MG63 (cell line): ENCODE data around the gene BAZ2B. TPM values are rescaled to one million over a fixed set of nuclear protein-coding genes. Genes with fewer than 3 reads are reported as not detected.
A peak's percentile ranks its signal among the peaks of the same experiment; 100 is the strongest.

ENCODE experiments used
- DNase-seq: peaks from one replicate; pipeline ENCODE4 v3.0.0-alpha.2; 2020
- H3K27me3 ChIP-seq: fragments of 250-450 bp; sonication (Bioruptor Pico); 2 replicates; pipeline ENCODE4 v1.5.1; 2020; ENCODE audit warnings: mild to moderate bottlenecking, moderate library complexity
- H3K36me3 ChIP-seq: fragments of 250-450 bp; sonication (Bioruptor Pico); 2 replicates; pipeline ENCODE4 v1.5.1; 2020; ENCODE audit warnings: mild to moderate bottlenecking, moderate library complexity
- H3K4me3 ChIP-seq: fragments of 250-450 bp; sonication (Bioruptor Pico); 2 replicates; pipeline ENCODE4 v1.5.1; 2020; ENCODE audit warnings: mild to moderate bottlenecking, moderate library complexity
- H3K9me3 ChIP-seq: fragments of 250-450 bp; sonication (Bioruptor Pico); 2 replicates; pipeline ENCODE4 v1.5.1; 2020; ENCODE audit warnings: mild to moderate bottlenecking, moderate library complexity
- total RNA-seq: library from RNA; depleted of rRNA; stranded (reverse); fragments of >200 nt; shearing (Covaris generic); gene quantifications from 2 replicates; pipeline ENCODE4 v1.2.3, GENCODE V29; 2014; ENCODE audit warnings: low replicate concordance

Gene BAZ2B
- total RNA-seq, 1 experiment from 2014 or later, result 2.1 TPM

DNA sequence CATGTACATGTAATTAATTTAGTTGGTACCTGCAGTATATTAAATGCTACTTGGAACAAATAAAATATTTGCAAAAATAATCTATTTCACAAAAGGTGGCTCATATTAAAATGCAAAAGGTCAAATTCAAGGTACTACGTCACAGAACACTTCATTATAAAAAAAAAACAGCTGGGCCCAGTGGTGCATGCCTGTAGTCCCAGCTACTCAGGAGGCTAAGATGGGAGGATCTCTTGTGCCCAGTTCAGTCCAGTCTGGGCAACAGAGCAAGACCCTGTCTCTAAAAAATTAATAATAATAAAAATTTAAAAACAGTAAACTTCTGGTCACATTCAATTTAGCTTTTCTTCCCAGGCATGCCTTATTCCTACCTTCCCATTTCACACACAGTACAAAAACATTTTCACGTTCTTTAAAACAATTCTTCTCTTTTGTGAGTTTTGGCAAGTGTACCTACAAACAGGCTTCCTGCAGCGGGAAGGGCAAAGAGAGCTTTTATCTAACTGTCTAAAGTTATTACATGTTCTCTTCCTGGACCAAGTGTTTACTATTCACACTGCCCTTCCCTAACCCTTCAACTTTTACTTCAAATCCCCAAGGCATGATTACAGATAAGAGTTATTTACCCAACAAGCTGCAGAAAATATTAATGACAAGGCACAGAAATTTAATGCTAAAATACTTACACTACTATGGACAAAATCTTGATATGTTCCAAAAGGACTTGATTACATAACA, 10.7 kb downstream of the BAZ2B start:
- Histone ChIP-seq H3K4me3 (no peak overlapping the region), H3K27me3 (no peaks in the 10 kb centered on the region), H3K9me3 (no peaks in the 10 kb centered on the region), H3K36me3 (no peaks in the 10 kb centered on the region)
- no peak for DNase-seq

- Histone ChIP-seq H3K4me3 (no peak overlapping the region), H3K9me3 (no peaks in the 10 kb centered on the region), H3K27me3 (no peaks in the 10 kb centered on the region), H3K36me3 (no peaks in the 10 kb centered on the region)
- DNase-seq, result no peak
Measured at GRCh38 chr2:159604159-159604558, 12.2 kb downstream of the BAZ2B start.

- H3K27me3 ChIP-seq, result no peaks in the 10 kb centered on the region
- no peak overlapping the region for H3K4me3 ChIP-seq
- no peaks in the 10 kb centered on the region for H3K9me3 ChIP-seq
- no peaks in the 10 kb centered on the region for H3K36me3 ChIP-seq
- DNase-seq, result peak; percentile 52
Measured at GRCh38 chr2:159600752-159601151, 15.6 kb downstream of the BAZ2B start.

DNA sequence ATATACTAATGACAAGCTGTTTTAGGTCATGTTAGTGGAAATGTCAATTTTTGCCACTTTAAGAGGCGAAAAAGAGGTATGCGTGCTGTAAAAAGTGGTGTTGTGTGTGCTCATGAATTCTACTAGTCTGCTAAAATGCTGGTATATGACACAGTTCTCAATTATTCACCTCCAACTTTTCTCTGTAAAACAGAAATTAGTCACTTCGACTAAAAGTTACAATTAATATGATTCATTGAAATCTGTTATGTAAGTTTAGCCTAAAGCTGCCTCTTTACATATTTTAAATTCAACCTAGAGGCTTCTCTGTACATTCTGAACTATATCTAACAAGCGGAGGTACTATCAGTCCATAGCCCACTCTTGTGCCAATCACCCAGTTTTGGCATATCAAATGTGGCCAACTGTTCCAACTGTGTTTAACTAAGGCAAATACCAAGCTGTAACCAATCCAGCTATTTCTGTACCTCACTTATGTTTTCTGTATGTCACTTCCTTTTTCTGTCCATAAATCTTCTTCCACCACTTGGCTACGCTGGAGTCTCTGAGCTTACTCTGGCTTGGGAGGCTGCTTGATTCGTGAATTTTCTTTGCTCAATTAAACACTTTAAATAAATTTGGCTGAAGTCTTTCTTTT, 20.8 kb downstream of the BAZ2B start:
- Histone ChIP-seq H3K27me3 (no peaks in the 10 kb centered on the region), H3K9me3 (no peaks in the 10 kb centered on the region), H3K36me3 (no peaks in the 10 kb centered on the region), H3K4me3 (no peak overlapping the region)
- DNase-seq, result no peak

- Histone ChIP-seq H3K9me3 (no peaks in the 10 kb centered on the region), H3K4me3 (no peak overlapping the region), H3K36me3 (no peaks in the 10 kb centered on the region), H3K27me3 (no peaks in the 10 kb centered on the region)
- DNase-seq, result no peak
Measured at GRCh38 chr2:159592441-159592840, 23.9 kb downstream of the BAZ2B start.

DNA sequence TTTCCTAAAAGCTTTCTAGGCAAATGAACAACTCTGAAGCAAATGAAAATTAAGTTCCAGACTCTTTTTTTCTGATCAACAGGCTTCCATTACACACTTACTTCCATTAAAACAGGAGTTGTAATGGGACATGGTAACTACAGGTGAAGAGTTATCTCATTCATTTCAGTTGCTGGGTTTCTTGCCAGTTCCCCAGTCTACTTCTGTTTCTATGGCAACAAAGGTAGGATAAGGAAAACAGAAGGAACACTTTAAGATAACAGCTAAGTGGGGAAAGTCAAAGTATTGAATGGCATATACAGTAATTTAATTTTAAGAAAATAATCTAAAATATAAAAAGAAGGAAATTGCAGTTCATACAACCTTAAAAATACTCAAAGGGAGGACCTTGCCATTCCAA, 25.1 kb downstream of the BAZ2B start:
- Histone ChIP-seq H3K36me3 (no peaks in the 10 kb centered on the region), H3K4me3 (no peak overlapping the region), H3K27me3 (no peaks in the 10 kb centered on the region), H3K9me3 (no peaks in the 10 kb centered on the region)
- DNase-seq, result no peak

- Histone ChIP-seq H3K27me3 (no peaks in the 10 kb centered on the region), H3K36me3 (no peaks in the 10 kb centered on the region), H3K9me3 (no peaks in the 10 kb centered on the region), H3K4me3 (no peak overlapping the region)
- no peak for DNase-seq
Measured at GRCh38 chr2:159589286-159589685, 27.1 kb downstream of the BAZ2B start.

DNA sequence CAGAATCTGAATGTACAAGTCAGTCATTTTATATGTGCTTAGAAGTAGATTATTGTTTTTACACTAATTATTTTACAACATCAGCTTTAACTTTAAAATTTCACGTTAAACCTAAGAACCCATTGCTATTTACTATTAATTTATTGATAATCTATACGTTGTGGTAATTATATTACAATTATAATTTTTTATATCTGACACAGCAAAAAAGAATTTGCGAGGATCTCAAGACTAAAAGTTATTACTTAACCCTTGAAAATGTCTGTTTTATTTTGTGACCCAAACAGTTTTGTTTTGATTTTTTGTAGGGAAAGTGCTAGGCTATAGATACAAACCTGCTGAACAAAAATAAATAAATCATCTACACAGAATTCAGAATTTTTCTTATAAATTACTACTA, 30.3 kb downstream of the BAZ2B start:
- H3K9me3 ChIP-seq, result no peaks in the 10 kb centered on the region
- no peak for DNase-seq

GRCh38 chr2:159585622-159586021, 30.7 kb downstream of the BAZ2B start:
- no peak for DNase-seq
- H3K36me3 ChIP-seq, result no peaks in the 10 kb centered on the region
- no peaks in the 10 kb centered on the region for H3K9me3 ChIP-seq
- no peaks in the 10 kb centered on the region for H3K27me3 ChIP-seq
- H3K4me3 ChIP-seq, result no peak overlapping the region

More for the DNA sequence above, 30.3 kb downstream of the BAZ2B start:
- Histone ChIP-seq H3K27me3 (no peaks in the 10 kb centered on the region), H3K36me3 (no peaks in the 10 kb centered on the region), H3K4me3 (no peak overlapping the region)

DNA sequence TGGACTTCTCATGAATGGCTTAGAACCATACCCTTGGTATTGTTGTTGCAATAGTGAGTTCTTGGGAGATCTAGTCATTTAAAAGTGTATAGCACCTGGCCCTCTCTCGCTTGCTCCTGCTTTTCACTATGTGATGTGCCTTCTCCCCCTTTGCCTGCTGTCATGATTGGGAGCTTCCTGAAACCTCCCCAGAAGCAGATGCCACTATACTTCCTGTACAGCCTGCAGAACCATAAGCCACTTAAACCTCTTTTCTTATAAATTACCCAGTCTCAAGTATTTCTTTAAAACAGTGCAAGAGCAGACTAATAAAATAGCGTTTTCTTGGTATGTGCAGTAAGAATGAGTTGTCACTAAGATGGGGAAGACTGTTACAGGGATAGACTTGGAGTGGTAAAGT, 31.6 kb downstream of the BAZ2B start:
- Histone ChIP-seq H3K9me3 (no peaks in the 10 kb centered on the region), H3K4me3 (no peak overlapping the region)
- DNase-seq, result no peak

DNA sequence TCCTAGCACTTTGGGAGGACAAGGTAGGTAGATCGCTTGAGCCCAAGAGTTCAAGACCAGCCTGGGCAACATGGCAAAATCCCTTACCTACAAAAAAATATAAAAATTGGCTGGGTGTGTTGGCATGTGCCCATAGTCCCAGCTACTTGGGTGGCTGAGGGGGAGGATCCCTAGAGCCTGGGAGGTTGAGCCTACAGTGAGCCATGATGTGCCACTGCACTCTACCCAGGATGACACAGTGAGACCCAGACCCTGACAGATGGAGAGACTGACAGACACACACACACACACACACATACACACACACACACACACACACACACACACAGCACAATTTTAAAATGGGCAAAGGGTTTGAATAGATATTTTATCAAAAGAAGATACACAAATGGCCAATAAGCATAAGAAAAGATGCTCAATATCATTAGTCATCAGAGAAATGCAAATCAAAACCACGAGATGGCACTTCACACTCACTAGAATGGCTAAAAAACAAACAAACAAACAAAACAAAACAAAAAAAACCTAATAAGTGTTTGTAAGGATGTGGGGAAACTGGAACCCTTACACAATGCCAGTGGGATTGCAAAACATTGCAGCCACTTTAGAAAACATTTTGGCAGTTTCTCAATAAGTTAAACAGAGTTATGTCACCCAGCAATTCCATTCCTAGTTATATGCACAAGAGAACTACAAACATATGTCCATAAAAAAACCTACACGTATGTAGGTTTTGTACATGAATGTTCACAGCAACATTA, 42.3 kb downstream of the BAZ2B start:
- Histone ChIP-seq H3K36me3 (no peaks in the 10 kb centered on the region), H3K27me3 (no peaks in the 10 kb centered on the region), H3K4me3 (no peak overlapping the region), H3K9me3 (0 out of 2 replicates have a peak, but pooled peaks cover 2% of the 10 kb centered on the region)
- no peak for DNase-seq

More for the DNA sequence above, 31.6 kb downstream of the BAZ2B start:
- Histone ChIP-seq H3K27me3 (no peaks in the 10 kb centered on the region), H3K36me3 (no peaks in the 10 kb centered on the region)

DNA sequence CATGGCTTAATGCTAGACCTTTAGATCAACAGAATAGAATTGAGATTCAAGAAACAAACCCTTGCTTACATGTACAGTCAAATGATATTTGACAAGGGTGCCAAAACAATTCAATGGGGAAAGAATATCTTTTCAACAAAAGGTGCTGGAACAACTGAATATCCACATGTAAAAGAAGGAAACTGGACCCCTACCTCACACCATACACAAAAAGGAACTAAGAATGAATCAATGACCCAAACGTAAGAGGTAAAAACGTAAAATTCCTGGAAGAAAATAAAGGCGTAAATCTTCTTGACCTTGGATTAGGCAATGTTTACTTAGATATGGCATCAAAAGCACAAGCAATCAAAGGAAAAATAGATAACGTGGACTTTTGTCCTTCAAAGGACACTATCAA, 43.1 kb downstream of the BAZ2B start:
- Histone ChIP-seq H3K9me3 (0 out of 2 replicates have a peak, but pooled peaks cover 2% of the 10 kb centered on the region), H3K36me3 (no peaks in the 10 kb centered on the region), H3K27me3 (no peaks in the 10 kb centered on the region), H3K4me3 (no peak overlapping the region)
- no peak for DNase-seq

GRCh38 chr2:159572459-159572858, 43.9 kb downstream of the BAZ2B start:
- H3K9me3 ChIP-seq, result 0 out of 2 replicates have a peak, but pooled peaks cover 2% of the 10 kb centered on the region
- H3K4me3 ChIP-seq, result no peak overlapping the region
- no peaks in the 10 kb centered on the region for H3K36me3 ChIP-seq
- DNase-seq, result no peak
- H3K27me3 ChIP-seq, result no peaks in the 10 kb centered on the region

GRCh38 chr2:159571540-159572260, 44.6 kb downstream of the BAZ2B start:
- no peak overlapping the region for H3K4me3 ChIP-seq
- H3K9me3 ChIP-seq, result 0 out of 2 replicates have a peak, but pooled peaks cover 2% of the 10 kb centered on the region
- no peaks in the 10 kb centered on the region for H3K36me3 ChIP-seq
- no peaks in the 10 kb centered on the region for H3K27me3 ChIP-seq
- DNase-seq, result no peak

GRCh38 chr2:159564081-159564480, 52.3 kb downstream of the BAZ2B start:
- no peaks in the 10 kb centered on the region for H3K27me3 ChIP-seq
- no peak for DNase-seq

DNA sequence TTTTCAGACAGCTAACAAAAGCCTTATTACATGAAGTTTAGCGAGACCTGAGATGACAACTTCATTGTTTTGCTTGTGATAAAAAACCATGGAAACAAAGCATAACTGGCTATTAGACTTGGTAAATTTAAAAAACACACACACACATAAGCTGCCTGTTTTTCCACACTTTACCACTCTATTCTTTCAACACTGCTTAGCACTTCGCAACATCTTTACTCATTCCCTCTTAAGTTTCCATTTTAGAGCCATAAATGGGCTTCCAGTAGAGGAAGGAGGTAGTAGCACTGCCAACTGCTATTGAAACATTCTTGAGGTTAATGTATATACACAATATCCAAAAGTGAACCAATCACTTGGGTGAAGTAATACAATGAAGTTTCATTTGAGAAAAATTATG, 54.1 kb downstream of the BAZ2B start:
- Histone ChIP-seq H3K4me3 (no peak overlapping the region), H3K27me3 (no peaks in the 10 kb centered on the region)
- no peak for DNase-seq

More at GRCh38 chr2:159564081-159564480, 52.3 kb downstream of the BAZ2B start:
- H3K36me3 ChIP-seq, result no peaks in the 10 kb centered on the region; the same call in 1 of the 2 replicates
- peaks cover 7% of the 10 kb centered on the region; the same call in 1 of the 2 replicates for H3K9me3 ChIP-seq
- H3K4me3 ChIP-seq, result no peak overlapping the region

More for the DNA sequence above, 54.1 kb downstream of the BAZ2B start:
- Histone ChIP-seq H3K9me3 (peaks cover 7% of the 10 kb centered on the region; the same call in 1 of the 2 replicates), H3K36me3 (no peaks in the 10 kb centered on the region; the same call in 1 of the 2 replicates)
